GM19397 (cell line): ENCODE measurements around the gene RARRES2.
"Not testable (repeated sequence)": the region's sequence is repeated elsewhere in the genome, so short reads cannot be mapped to it uniquely, and the experiment has no call there.

Experiments
- ATAC-seq: cut with Tn5 transposase; IDR thresholded peaks from one replicate; pipeline ENCODE4 v1.9.1; 2021; ENCODE audit warnings: mild to moderate bottlenecking, moderate library complexity; ENCODE audit not compliant: unreplicated experiment

Gene RARRES2

DNA sequence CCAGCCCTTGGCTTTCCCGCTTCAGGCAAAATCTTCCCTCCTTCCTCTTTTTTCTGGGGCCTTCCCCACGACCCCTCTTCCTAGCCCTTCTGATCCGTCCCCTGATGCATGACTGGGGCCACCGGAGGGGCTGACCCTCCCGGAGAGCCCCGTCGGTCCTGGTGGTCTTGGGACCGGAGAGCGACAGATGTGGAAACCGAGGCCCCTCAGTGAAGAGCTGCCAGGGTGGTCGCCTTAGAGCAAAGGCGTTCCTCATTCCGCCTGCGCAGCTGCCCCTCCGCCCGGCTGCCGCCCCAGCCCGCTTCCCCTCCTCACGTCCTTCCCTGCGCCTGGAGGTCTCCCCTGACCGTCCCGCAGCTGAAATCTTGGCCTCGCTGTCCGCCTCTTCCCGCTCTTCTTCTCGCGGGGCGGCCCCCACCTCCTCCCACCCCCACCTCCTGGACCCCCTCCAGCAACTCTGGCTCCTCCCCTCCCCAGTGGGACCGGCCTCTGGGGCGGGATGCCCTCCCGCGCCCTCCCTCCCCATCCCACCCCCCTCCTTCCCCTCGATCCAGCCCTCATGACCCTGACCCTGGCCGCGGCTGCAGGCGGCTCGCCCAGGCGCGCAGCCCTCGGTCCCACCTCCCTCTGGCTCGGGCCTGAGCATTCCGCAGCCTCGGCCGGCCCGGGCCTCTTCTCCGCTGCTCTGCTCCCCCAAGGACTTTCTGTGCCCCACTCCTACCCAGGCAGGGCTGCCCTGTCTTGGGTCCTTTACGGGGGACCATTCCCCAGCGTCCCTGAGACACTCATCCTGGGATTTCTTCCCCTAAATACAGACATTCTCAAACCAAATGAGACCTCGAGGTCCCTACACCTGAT lies at the start of gene RARRES2:
RARRES2 (minus strand) TSS at position 367 of the 858 bp plus-strand sequence. CDS start 1,020 bp downstream, outside the sequence.
- ATAC-seq: no peak

DNA sequence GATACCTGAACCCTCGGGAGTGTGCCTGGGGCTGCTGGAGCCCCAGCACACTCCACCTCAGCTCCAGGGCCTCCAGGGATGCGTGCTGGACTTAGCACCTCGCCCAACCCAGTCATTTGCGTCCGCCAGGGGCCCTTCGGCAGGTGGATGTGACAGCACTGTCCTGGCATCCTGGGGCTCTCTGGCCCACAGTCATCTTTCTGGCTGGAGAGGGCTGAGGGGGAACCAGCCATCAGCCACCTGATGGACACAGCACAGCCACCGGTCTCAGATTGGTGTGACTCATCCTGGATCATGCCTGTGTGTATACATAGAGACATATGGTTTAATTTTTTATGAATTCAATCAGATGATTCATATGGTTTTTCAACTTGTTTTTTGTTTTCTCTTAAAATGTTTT lies 48.8 kb upstream of the RARRES2 start:
- ATAC-seq: no peak

DNA sequence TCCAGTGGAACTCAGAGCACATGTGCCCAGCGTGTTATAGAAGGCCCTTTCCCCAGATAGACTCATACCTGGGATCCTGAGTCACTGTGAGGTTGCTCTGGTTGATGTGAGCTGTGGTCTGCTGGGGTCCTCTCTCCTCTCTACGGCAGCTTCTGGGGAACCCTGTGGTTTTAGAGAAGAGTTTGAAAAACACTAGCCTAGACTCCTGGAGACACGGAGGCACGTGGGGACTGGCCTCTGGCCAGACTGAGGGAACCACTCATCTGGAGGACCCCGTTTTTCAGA lies 48.0 kb upstream of the RARRES2 start:
- no peak for ATAC-seq

DNA sequence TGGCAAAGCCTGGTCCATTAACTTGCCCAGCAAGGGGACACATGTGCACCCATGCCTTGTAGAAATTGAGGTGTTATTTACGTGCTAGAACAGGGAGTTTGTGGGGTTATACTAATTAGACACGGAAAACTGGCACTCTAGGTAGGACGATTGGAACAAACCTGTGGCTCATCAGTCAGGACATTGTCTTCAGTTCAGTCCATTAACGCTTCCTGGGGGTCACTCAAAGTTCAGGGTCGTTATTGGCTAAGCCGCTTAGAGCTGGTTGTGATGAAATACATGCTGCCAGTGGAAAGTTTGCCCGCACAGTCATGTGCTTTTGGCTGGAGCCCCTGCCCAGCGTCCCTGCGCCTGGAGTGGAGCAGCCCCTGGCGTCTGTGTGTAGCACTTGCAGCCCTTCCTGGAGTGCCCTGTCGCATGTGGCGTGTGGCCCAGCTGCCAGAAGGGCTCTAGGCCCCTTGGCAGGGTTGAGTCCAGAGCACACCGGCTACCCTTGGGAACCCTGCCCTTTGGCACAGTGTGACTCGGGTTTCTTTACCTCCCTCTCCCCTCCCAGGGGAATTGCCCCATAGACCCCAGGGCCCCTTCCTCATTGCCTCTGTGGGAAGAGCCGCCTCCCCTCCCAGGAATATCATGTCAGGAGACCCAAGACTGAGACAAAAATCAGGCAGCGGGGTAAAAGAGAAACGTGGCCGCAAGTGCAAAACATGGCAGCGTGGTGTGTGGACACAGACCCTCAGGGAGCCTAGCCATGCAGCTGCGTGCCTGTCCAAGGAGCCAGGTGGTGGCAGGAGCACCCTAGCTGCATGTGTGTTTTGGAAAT lies 47.5 kb upstream of the RARRES2 start:
- ATAC-seq: no peak

DNA sequence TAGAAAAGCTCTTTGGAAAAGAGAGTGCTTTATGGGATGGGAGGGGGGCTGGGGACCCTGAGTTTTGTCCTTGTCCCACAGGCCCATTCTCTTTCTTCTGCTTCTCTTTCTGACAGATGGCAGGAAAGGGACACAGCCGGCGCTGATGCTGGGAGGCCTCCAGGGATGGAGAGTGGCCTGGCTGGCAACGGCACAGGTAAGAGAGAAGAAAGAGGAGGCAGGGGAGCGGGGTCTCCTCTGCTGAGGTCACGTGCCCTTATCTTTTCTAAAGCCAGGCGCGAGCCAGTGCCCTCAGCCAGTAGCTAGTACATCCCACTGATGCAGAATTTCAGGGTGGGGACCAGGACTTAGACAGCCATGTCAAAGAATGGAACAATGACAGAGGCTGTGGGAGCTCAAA lies 46.9 kb upstream of the RARRES2 start:
- ATAC-seq: no peak

DNA sequence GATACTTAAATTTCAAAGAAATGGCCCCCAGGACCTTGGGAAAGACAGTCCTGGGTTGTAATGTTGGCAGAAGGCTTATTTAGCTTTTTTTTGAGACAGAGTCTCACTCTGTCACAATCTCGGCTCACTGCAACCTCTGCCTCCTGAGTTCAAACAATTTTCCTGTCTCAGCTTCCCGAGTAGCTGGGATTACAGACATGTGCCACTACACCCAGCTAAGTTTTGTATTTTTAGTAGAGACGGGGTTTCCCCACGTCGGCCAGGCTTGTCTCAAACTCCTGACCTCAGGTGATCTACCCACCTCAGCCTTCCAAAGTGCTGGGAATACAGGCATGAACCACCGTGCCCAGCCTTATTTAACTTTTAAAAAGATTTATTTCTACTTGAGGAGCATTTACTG lies 44.5 kb upstream of the RARRES2 start:
- ATAC-seq: not testable (repeated sequence)

DNA sequence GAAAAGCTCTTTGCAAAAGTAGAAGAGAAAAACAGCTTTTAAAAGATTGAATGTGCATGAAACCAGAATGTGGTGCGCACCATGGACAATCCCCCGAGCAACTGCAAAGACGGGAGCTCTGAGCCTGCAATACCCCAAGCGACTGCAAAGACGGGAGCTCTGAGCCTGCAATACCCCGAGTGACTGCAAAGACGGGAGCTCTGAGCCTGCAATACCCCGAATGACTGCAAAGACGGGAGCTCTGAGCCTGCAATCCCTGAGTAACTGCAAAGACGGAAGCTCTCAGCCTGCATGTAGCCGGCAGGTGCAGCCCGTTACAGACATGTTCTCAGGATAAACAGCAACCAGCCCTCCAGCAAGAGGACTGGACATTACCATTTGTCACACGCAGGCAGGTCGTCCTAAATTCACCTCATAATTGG lies 43.9 kb upstream of the RARRES2 start:
- ATAC-seq: no peak

DNA sequence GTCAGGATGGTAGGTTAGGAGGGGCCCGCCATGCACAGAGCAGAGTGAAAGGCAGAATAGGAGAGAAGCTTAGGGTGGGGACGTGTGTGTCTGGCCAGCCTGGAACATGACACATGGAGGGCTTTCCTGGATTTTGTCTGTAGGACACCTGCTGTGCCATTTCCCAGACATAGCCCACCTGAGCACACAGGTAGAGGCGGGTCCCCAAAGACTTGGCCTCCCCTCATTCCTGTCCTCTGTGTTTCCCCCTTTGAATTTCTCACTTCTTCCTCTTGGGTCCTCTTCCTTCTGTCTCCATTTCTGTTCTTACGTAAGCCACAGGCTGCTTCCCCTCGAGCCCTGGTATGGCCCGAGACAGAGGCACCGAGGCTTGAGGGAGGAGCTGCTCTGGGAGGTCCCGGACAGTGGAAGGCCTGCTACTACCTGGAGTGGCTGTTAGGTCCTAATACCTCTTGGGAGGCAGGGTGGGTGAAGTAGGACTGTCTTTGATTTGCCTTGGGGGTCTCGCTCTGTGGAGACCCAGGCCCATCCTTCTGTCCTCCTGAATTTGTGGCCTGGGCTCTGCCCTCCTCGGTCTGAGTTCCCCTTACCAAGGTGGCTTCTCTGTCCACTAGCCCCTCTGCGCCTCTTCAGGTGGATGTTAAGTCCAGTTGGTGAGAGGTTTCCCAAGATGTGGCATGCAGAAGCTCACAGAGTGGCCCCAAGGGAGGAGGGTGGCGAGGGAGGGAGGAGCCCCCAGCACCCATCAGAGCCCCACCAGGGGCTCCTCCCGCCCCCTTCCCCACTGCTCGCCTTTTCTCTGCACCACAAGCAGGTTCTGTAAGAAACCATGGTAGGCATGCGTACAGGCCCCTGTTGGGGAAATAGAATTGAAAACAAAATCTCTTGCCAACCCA lies 43.2 kb upstream of the RARRES2 start:
- ATAC-seq: no peak

DNA sequence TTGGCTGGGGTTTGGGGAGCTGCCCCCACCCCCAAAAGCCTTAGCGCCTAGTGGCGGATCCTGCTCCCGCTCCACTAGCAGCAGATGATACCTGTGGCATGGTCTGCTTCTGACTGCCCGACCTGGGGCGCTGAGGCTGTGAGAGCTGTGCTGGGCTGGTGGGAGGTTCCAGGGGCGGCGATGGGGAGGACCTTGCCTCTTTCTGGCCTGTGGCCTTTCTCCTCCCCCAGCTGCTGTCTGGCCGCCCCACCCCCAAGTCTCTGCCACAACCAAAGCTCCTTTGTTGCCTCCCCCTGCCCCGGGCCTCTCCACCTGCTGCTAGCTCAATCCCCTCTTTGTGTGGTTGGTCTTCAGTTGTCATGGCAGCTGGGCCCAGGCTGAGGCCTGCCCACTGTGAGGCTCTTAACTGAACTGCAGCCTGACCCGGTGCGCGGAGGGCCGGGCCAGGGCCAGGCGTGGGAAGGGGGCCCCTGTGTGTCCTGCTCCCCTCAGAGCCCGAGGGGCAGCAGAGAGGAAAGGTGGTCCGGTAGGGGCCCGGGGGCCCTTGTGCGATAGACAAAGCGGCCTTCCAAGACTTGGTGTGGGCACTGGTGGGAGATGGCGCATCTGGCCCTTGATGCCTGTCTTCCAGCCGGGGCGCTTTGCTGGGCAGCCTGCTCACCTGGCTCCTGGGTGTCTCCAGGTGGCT lies 42.4 kb upstream of the RARRES2 start:
- no peak for ATAC-seq

DNA sequence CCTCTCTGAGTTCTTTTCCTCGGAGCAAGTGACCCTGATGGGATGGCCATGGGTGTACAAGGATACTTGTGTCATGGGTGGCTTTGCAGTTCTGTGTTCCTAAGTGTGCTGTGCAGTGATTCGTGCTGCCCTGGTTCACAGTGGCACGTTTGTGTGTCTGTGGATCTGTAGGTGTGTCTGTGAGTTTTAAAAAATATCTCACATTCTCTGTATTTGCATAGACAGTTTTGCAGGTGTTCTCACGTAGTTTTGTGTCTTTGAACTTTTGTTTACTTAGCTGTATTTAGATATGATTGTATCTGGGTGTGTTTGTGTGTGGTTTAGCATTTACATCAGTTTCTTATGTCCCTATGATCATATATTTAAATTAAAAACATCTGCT lies 41.4 kb upstream of the RARRES2 start:
- ATAC-seq: no peak

DNA sequence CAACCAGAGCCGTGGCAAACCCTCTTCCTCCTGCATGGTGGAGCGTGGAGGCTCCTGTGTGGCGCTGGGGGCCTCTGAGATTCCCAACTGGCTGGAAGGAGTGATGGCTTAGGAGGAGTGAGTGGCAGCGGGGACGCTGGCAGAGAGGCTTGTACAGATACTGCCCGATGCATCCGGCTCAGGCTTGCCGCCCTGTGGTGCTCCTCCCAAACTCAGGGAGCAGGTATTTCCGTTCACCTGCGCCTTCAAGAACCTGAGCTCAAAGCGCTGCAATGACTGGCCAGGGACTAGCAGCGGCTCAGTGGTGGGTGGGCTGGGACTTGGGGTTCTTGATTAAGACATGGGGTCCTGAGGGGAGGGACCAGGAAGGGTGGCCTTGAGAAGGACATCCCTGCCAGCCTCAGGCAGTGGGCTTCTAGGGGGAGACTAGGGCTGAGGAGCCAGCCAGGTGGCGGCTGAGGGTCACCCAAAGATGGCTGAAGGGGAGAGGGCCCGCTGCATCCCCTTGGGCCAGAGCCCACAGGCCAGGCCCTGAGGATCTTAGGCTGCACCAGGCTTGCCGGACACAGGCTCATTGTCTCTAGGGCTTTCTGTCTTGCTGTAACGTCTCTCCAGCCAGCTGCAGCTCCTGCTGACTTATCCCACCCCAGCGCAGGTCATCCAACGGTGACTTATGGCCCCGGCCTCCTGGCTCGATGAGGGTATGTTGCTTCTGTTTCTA lies 40.9 kb upstream of the RARRES2 start:
- ATAC-seq: no peak

DNA sequence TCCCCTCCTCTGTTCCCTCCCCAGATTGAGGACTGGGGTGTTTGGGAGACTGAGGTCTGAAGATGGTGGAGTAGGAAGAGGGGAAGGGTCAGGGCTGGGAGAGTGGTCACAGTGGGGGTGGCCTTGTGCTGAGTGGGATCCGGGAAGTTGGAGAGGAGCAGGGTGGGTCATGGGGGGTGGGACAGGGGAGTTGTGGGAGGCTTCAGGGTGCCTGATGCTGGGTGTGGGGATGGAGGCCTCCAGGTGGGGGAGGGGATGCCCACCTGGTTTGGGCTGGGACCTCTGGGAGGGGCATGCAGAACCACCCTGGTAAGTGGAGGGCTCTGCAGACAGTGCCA lies 40.3 kb upstream of the RARRES2 start:
- no peak for ATAC-seq

DNA sequence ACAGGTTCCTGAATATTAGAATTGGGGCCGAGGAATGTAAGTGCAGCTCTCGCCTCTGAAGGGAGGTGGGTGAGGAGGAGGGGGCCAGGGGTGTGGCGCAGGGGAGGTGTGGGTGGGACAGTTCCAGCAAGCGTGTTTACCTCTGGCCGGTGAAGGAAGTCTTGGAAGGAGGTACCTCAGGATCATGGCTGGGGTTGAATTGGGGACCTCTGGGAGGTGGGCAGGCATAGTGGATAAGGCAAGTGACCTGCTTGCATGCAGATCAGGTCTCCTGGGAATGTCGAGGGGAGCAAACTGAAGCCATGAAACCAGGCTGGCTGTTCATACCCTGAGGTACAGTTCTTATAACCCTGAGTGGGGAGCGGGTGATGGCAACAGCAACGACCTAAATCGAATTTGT lies 39.7 kb upstream of the RARRES2 start:
- ATAC-seq: no peak

DNA sequence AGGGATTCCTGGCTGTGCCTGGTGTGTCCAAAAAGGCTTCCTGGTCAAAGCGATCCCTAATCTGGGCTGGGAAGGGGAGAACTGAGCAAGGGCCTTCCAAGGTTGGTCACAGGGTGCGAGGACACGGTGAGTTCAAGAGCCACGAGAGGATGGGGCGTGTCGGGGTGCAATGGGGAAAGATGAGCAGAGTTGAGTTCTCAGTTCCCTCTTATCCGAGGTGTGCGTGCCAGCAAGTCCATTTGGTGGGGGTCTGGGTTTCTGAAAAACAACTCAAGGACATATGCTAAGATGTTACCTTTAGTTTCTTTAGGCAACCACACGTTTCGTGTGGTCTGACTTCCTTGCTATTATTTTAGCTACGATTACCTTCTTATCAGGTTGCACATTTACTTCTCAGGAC lies 39.0 kb upstream of the RARRES2 start:
- ATAC-seq: no peak

DNA sequence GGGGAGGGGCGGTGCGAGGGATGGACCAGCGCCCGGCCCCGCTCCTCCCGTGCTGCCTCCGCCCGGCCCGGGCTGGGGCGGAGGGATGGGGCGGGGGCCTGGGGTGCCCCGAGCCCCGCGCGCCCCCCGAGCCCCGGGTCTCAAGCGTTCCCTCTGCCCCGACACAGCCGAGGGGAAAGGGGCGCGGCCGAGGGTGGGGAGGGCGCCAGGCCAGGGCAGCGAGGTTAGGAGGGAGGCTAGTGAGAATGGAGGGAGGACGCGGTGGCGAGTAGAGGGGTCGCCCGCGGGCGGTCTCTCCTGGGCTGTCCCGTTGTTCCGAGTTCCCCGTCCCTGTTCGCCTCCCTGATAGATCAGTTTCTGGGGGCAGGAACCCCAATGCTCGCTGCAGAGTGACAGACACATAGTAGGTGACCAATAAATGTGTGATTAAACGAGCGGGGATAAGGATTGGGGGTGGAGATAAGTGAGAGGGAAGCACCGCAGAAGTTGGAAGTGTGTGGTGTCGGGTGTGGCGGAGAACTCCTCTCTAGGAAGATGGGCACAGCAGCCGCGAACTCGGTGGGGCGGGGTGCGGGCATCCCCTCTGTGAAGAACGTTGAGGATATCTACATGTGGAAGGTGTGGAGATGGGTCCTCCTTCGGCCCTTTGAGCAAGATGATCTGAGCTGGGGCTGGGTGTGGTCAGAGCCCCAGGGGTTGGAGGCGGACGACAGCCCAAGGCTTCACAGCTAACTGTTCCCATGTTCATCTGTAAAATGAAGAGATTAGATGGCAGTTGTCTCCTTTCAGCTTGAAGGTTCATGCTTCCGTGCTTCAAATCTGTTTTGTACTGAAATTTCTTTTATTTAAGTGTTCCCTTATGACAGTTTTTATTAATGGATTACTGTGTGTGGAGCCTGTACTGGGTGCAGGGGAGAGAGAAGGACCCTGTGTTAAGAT lies 38.3 kb upstream of the RARRES2 start:
- ATAC-seq: no peak

DNA sequence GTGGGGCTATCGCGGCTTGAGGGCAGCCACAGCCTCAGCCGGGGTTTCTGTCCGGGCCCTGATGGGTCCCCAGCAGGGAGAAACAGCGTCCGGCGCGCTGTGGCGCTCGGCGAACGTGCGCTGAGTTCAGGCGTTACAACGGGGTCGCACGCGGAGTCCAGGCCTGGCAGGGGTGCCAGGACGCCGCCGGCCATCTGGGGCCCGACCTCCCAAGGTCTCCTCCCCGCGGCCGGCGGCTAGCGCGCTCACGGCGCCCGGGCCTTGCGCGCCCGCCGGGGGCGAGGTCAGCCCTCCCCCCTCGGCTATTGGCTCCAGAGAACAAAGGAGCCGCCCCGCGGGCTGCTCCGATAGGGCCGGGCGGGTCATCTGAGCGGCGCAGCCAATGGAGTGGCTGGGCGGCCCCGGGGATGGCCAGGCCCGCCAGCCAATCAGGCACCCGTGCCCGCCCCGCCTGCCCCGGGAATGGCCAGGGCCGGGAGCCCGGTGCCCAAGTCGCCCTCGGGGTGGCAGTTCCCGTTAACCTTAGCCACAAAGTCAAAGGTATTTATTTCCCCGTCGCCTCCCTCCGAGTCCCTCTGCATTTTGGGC lies 37.5 kb upstream of the RARRES2 start, which contains the start of gene ZNF775:
ZNF775 (plus strand) TSS at position 478 of the 588 bp plus-strand sequence. CDS start 9,141 bp downstream, outside the sequence.
- peak; percentile 74 for ATAC-seq

DNA sequence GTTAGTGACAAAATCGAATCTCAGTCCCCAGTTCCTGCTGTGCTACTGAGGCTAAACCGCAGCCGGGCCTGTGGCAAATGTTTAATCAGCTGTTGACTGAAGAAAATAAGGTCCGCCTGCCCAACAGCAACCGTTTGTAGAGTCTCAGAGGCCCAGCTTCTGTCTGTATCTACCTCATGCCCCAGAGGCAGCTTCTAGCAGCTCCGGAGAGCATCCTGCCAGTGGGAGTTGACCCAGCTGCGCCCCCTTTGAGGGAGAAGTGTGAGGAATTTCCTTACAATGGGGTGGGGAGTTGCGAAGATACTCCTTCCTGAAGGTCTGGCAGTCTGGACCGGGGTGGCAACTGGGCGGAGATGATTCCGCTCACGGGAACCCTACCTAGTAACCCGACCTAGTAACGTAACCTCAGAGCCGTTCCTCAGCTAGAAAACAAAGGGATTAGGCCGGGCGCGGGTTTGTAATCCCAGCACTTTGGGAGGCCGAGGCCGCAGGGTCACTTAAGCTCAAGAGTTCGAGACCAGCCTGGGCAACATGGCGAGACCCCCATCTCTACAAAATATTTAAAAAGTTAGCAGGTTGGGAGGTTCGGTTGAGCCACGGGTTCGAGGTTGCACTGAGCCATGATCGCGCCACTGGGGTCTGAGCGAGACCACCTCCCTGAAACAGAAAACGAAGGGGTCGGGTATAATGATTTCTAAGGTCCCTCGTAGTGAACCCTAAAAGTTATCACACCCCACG lies 36.9 kb upstream of the RARRES2 start:
- ATAC-seq: no peak

DNA sequence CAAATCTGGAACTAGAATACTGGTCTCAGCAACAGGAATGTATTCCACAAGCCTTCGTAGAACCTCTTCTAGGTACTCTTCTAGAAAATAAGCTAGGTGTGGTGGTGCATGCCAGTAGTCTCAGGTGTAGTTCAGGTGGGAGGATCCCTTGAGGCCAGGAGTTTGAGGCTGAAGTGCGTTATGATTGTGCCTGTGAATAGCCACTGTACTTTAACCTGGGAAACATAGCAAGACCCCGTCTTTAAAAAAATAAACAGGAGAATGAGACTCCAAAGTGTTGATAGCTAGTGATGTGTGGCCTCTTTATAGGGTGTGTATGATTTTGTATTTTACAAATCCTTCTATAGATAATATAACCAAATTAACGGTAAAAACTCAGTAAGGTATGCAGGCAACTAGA lies 36.2 kb upstream of the RARRES2 start:
- ATAC-seq: no peak
